Measurements from ENCODE around the gene AOC3.

AOC3 gene

DNA sequence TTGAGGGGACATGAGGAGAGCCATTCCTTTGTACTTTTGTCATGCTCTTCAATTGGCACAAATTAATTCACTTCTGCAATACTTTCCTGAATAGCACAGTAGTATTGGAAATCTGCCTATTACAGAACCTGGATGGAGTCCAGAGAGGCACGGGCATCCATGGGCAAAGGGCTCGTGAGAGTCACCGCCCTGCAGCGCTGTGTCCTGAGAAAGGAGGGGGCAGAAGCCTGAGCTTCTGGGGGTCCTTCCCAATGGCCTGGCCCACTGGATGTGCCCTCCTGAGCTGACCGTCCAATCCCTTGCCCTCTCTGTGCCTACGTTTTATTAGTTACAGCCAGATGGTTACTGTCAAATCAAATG is 53.1 kb downstream of the AOC3 start:
- DNase-seq (ENCODE audit: low spot score) = no peak
- no peak for TF ChIP-seq CTCF (IDR thresholded peaks at IDR 0.05; ENCODE audit: extremely low read depth, missing control alignments)

GRCh38 chr17:42906772-42907446 is 55.9 kb downstream of the AOC3 start:
- no peak for DNase-seq (ENCODE audit: low spot score)
- TF ChIP-seq CTCF (IDR thresholded peaks at IDR 0.05; ENCODE audit: extremely low read depth, missing control alignments) = no peak
